Measurements from ENCODE around the gene RPL18. TPM values are rescaled to one million over a fixed set of nuclear protein-coding genes. Genes with fewer than 3 reads are reported as not detected.

The RPL18 gene
- total and polyA plus RNA-seq, 9 of the 15 experiments (the other 6 are each of a cell fraction or from before 2014, with no cell fraction given) = 312 to 2,635 (median 1,653) TPM

DNA sequence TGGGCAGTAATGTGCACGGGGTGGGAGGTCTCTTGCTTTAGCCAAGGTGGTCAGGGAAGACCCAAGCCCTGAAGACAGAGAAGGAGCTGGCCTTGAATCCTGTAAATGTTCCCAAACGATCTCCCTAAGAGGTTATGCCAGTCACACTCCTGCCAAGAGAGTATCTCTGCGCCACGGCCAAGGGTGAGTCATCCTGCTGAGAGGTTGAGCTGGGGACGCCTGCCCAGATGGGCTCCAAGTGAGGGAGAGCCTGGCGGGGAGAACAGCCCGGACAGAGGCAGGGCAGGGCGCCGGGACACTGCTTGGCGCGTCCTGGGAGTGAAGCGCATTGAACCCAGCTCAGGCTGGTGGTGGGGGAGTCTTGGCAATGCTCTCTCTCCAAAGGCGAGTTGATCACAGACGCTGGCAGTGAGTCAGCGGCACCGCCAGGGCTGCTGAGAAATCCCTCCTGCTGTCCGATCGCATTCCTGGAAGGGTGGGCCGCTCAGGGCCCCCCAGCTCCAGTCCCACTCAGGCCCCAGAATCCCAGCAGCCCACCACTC is 50.6 kb downstream of the RPL18 start (continued):
- TF ChIP-seq, protein P1, sequence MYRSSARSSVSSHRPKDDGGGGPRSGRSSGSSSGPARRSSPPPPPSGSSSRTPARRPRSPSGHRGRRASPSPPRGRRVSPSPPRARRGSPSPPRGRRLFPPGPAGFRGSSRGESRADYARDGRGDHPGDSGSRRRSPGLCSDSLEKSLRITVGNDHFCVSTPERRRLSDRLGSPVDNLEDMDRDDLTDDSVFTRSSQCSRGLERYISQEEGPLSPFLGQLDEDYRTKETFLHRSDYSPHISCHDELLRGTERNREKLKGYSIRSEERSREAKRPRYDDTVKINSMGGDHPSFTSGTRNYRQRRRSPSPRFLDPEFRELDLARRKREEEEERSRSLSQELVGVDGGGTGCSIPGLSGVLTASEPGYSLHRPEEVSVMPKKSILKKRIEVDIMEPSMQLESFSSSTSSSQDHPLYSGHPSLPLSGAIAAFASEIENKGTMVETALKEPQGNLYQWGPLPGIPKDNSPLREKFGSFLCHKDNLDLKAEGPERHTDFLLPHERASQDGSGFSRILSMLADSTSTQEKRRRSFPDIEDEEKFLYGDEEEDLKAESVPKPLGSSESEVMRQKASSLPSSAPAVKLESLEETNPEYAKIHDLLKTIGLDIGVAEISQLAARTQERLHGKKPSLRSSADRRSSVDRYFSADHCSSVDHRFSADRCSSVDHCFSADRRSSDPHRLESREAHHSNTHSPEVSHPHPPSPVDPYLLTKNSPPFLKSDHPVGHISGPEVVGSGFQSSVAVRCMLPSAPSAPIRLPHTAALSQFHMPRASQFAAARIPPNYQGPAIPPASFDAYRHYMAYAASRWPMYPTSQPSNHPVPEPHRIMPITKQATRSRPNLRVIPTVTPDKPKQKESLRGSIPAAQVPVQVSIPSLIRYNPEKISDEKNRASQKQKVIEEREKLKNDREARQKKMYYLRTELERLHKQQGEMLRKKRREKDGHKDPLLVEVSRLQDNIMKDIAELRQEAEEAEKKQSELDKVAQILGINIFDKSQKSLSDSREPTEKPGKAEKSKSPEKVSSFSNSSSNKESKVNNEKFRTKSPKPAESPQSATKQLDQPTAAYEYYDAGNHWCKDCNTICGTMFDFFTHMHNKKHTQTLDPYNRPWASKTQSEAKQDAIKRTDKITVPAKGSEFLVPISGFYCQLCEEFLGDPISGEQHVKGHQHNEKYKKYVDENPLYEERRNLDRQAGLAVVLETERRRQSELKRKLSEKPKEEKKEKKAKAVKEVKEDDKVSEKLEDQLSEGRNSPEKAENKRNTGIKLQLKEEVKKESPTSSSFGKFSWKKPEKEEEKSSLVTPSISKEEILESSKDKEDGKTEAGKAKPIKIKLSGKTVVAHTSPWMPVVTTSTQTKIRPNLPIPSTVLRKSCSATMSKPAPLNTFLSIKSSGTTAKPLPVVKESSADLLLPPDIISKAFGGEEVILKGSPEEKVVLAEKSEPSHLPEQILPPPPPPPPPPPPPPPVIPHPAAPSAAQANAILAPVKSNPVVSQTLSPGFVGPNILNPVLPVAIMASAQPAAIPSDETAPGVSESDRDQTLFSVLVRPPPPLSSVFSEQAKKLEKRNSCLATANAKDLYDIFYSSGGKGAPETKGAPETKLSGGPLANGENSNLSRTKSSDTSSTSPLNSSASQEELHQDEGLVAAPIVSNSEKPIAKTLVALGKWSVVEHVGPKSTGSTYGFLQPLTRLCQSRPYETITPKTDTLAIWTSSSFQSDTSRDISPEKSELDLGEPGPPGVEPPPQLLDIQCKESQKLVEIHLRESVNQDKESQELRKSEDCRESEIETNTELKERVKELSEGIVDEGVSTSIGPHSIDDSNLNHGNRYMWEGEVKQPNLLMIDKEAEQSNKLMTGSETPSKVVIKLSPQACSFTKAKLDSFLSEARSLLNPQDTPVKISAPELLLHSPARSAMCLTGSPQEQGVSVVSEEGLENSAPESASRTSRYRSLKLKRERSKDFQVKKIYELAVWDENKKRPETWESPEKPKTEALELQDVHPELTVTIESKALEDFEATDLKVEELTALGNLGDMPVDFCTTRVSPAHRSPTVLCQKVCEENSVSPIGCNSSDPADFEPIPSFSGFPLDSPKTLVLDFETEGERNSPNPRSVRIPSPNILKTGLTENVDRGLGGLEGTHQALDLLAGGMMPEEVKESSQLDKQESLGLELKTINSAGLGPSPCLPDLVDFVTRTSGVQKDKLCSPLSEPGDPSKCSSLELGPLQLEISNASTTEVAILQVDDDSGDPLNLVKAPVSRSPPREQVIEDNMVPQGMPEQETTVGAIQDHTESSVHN (IDR thresholded peaks at IDR 0.05; ENCODE audit: borderline replicate concordance in 1 of 2, low read depth in 1 of 2) = no peak
- TF ChIP-seq POLR2G (IDR thresholded peaks at IDR 0.05; ENCODE audit: low read depth, low read length) (peak; percentile 47), SRSF7 (optimal IDR thresholded peaks at IDR 0.05; ENCODE audit: low read depth, low read length) (no peak), NEUROD1 (IDR thresholded peaks at IDR 0.05; ENCODE audit: borderline replicate concordance, low read depth, low read length, partially characterized antibody) (peak; percentile 17), FOS (IDR thresholded peaks at IDR 0.05; ENCODE audit: extremely low read depth, insufficient read length) (peak; percentile 57), NFIC (IDR thresholded peaks at IDR 0.05) (0 out of 2 replicates have a peak, but pooled peaks have one; percentile 30), C11orf30 (IDR thresholded peaks at IDR 0.05; ENCODE audit: low read depth) (peak; percentile 34; the same call in 1 of the 2 replicates), ATF7 (IDR thresholded peaks at IDR 0.05) (no peak), NFE2 (IDR thresholded peaks at IDR 0.05; ENCODE audit: low read depth) (peak; percentile 34; the same call in 1 of the 2 replicates), DPF2 (IDR thresholded peaks at IDR 0.05) (peak; percentile 86), NRF1 (conservative IDR thresholded peaks at IDR 0.05 in 1 of 2, IDR thresholded peaks at IDR 0.05 in 1 of 2) (peak; percentile 51 to 52), MCM7 (IDR thresholded peaks at IDR 0.05) (no peak), MYNN (IDR thresholded peaks at IDR 0.05) (peak; percentile 59; the same call in 1 of the 2 replicates), MYNN (CRISPR knock-in tag; IDR thresholded peaks at IDR 0.05) (no peak), SMARCA4 (IDR thresholded peaks at IDR 0.05) (peak; percentile 81), JUN (IDR thresholded peaks at IDR 0.05; ENCODE audit: borderline replicate concordance, low read depth, low read length) (peak; percentile 86), JUN (CRISPR knock-in tag; IDR thresholded peaks at IDR 0.05; ENCODE audit: borderline replicate concordance) (no peak), FOSL1 (tag; conservative IDR thresholded peaks at IDR 0.05) (peak; percentile 94)
- TF ChIP-seq, protein P2, sequence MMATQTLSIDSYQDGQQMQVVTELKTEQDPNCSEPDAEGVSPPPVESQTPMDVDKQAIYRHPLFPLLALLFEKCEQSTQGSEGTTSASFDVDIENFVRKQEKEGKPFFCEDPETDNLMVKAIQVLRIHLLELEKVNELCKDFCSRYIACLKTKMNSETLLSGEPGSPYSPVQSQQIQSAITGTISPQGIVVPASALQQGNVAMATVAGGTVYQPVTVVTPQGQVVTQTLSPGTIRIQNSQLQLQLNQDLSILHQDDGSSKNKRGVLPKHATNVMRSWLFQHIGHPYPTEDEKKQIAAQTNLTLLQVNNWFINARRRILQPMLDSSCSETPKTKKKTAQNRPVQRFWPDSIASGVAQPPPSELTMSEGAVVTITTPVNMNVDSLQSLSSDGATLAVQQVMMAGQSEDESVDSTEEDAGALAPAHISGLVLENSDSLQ (IDR thresholded peaks at IDR 0.05) = 0 out of 2 replicates have a peak, but pooled peaks have one; percentile 5
- TF ChIP-seq, protein P3, sequence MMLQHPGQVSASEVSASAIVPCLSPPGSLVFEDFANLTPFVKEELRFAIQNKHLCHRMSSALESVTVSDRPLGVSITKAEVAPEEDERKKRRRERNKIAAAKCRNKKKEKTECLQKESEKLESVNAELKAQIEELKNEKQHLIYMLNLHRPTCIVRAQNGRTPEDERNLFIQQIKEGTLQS (IDR thresholded peaks at IDR 0.05) = peak; percentile 96
- TF ChIP-seq, protein P3 (CRISPR knock-in tag; conservative IDR thresholded peaks at IDR 0.05) = no peak

Measured in K562 (cell line).